ENCODE measurements around the gene SLC2A5. TPM values are rescaled to one million over a fixed set of nuclear protein-coding genes. Genes with fewer than 3 reads are reported as not detected.
A peak's percentile ranks its signal among the peaks of the same experiment; 100 is the strongest.

Gene SLC2A5
- total and polyA plus RNA-seq, 2 of the 4 experiments (the other 2 are of a cell fraction) = 0.03 to 0.18 TPM

DNA sequence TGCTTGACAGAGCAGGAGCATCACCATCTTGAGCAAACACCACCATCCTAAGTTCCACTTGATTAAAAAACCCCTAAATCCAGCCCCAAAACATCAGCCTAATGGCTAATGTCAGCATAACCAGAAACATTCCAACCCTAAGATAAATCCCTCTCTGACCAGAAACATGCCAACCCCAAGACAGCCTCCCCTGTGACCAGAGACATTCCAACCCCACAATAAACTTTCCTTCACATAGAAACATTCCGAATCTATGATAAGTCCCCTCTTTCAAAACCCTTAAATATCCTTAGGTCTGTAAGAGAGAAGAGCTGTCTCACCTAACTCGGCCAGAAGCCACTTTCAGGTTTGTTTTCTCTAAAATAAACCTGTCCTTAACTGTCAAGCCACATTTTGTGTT is 17.4 kb upstream of the SLC2A5 start:
- BruUV-seq (replicated peaks) = no TSS peak
- H4K91ac ChIP-seq (ENCODE audit: insufficient read depth, low read depth, low read length) = no peak overlapping the region
- ChIA-PET CTCF (no interaction called here), POLR2A (ENCODE audit: unreplicated experiment) (no interaction called here)
- H3K9me3 ChIP-seq (ENCODE audit: control insufficient read depth, insufficient read depth, low read length) = peaks cover 6% of the 10 kb centered on the region
- ATAC-seq (ENCODE audit: low read depth) (no peak), DNase-seq (no peak)
- H3K4me3 ChIP-seq (ENCODE audit: insufficient read depth, low read depth, low read length) = no peak overlapping the region
- H3K14ac ChIP-seq (replicated peaks; ENCODE audit: low read depth, low read length) = peak overlapping the region; percentile 67
- no peak overlapping the region for H2AK9ac ChIP-seq (replicated peaks; ENCODE audit: low read depth, low read length, poor library complexity)
- no peak overlapping the region for H3K18ac ChIP-seq (ENCODE audit: low read depth, low read length)
- peaks cover 30% of the 10 kb centered on the region for H3K27me3 ChIP-seq (ENCODE audit: control insufficient read depth, insufficient read depth, low read length)
- TF ChIP-seq, protein P1, sequence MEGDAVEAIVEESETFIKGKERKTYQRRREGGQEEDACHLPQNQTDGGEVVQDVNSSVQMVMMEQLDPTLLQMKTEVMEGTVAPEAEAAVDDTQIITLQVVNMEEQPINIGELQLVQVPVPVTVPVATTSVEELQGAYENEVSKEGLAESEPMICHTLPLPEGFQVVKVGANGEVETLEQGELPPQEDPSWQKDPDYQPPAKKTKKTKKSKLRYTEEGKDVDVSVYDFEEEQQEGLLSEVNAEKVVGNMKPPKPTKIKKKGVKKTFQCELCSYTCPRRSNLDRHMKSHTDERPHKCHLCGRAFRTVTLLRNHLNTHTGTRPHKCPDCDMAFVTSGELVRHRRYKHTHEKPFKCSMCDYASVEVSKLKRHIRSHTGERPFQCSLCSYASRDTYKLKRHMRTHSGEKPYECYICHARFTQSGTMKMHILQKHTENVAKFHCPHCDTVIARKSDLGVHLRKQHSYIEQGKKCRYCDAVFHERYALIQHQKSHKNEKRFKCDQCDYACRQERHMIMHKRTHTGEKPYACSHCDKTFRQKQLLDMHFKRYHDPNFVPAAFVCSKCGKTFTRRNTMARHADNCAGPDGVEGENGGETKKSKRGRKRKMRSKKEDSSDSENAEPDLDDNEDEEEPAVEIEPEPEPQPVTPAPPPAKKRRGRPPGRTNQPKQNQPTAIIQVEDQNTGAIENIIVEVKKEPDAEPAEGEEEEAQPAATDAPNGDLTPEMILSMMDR (conservative IDR thresholded peaks at IDR 0.05; ENCODE audit: low read depth, low read length) = no peak
- TF ChIP-seq BHLHE40 (IDR thresholded peaks at IDR 0.05; ENCODE audit: low read depth, low read length) = no peak
- no peak for TF ChIP-seq CHD1 (IDR thresholded peaks at IDR 0.05; ENCODE audit: low read depth, low read length)
- TF ChIP-seq ELK1 (IDR thresholded peaks at IDR 0.05; ENCODE audit: borderline replicate concordance, low read depth, low read length) = no peak
- no peak for TF ChIP-seq FOS (IDR thresholded peaks at IDR 0.05; ENCODE audit: low read depth, low read length)
- TF ChIP-seq RAD21 (IDR thresholded peaks at IDR 0.05; ENCODE audit: low read length) = no peak
- TF ChIP-seq MXI1 (IDR thresholded peaks at IDR 0.05; ENCODE audit: borderline replicate concordance, low read depth, low read length) = no peak
- TF ChIP-seq POLR2A (IDR thresholded peaks at IDR 0.05; ENCODE audit: low read depth, low read length) = no peak
- TF ChIP-seq MAFK (IDR thresholded peaks at IDR 0.05; ENCODE audit: low read depth, low read length) = no peak
- TF ChIP-seq MAZ (IDR thresholded peaks at IDR 0.05; ENCODE audit: borderline replicate concordance, low read depth, low read length) = no peak
- TF ChIP-seq, protein P2, sequence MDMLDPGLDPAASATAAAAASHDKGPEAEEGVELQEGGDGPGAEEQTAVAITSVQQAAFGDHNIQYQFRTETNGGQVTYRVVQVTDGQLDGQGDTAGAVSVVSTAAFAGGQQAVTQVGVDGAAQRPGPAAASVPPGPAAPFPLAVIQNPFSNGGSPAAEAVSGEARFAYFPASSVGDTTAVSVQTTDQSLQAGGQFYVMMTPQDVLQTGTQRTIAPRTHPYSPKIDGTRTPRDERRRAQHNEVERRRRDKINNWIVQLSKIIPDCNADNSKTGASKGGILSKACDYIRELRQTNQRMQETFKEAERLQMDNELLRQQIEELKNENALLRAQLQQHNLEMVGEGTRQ (IDR thresholded peaks at IDR 0.05; ENCODE audit: low read depth, low read length) = no peak
- TF ChIP-seq RFX5 (IDR thresholded peaks at IDR 0.05; ENCODE audit: low read depth, low read length) = no peak
- TF ChIP-seq RCOR1 (IDR thresholded peaks at IDR 0.05; ENCODE audit: insufficient replicate concordance, low read length) = no peak
- no peak for TF ChIP-seq CEBPB (IDR thresholded peaks at IDR 0.05; ENCODE audit: low read depth, low read length)
- TF ChIP-seq SMC3 (IDR thresholded peaks at IDR 0.05; ENCODE audit: low read depth, low read length) = no peak
- TF ChIP-seq NFE2L2 (IDR thresholded peaks at IDR 0.05; ENCODE audit: low read depth, low read length) = no peak
- no peak overlapping the region for H3K9ac ChIP-seq (ENCODE audit: low read depth, low read length)
- no peak overlapping the region for H2BK120ac ChIP-seq (ENCODE audit: low read depth, low read length)
- intact Hi-C loops (cut with micrococcal nuclease) (no loop called here), dilution Hi-C loops (cut with HindIII; ENCODE audit: low sequenced_read_pairs, unreplicated experiment) (no loop called here), in situ Hi-C loops (cut with MboI; ENCODE audit: low sequenced_read_pairs) (no loop called here)
- no peak overlapping the region for H3K4ac ChIP-seq (ENCODE audit: low read depth, low read length)
- H4K20me1 ChIP-seq (ENCODE audit: insufficient read depth, low read length) = no peaks in the 10 kb centered on the region
- H3K4me1 ChIP-seq (ENCODE audit: control insufficient read depth, insufficient read depth, low read length) = peaks cover 8% of the 10 kb centered on the region
- H2BK20ac ChIP-seq (ENCODE audit: low read depth, low read length) = no peak overlapping the region
- H3K36me3 ChIP-seq (ENCODE audit: control insufficient read depth, insufficient read depth, low read length) = no peaks in the 10 kb centered on the region
- no peak overlapping the region for H4K5ac ChIP-seq (ENCODE audit: low read depth, low read length)
- H3K23ac ChIP-seq (ENCODE audit: low read depth, low read length) = no peak overlapping the region
- WGBS, 2 experiments (ENCODE audit: extremely low coverage in 2 of 2, insufficient read length in 1 of 2) = no CpG with 5 or more reads among the region's 2 CpGs
- no peak overlapping the region for H2AFZ ChIP-seq (replicated peaks; ENCODE audit: low read length, poor library complexity)
- H2AK5ac ChIP-seq (ENCODE audit: low read depth, low read length) = peak overlapping the region; percentile 36; the same call in 1 of the 2 replicates
- no peak overlapping the region for H3K27ac ChIP-seq (ENCODE audit: insufficient read depth, low read length)
- H3K4me2 ChIP-seq (ENCODE audit: low read depth, low read length) = peak overlapping the region; percentile 54; the same call in 1 of the 2 replicates
- H3K9me1 ChIP-seq (ENCODE audit: insufficient read depth, low read length) = no peaks in the 10 kb centered on the region
- H3K79me1 ChIP-seq (ENCODE audit: low read depth in 1 of 2, low read length in 2 of 2) = no peaks in the 10 kb centered on the region
- no peak overlapping the region for H2BK15ac ChIP-seq (ENCODE audit: low read depth, low read length)
- H4K8ac ChIP-seq (ENCODE audit: low read depth in 2 of 2, low read length in 2 of 2) = peak overlapping the region in 1 of 2 experiments; percentile 53; a peak in 1 of 4 replicates
- no peak overlapping the region for H2BK5ac ChIP-seq (ENCODE audit: low read depth, low read length, poor library complexity, severe bottlenecking)
- H3K56ac ChIP-seq (ENCODE audit: extremely low read depth, insufficient read depth, low read length) = no peak overlapping the region
